GM18868 (cell line): ENCODE results near the gene PHTF2.
"Not testable (repeated sequence)": the region's sequence is repeated elsewhere in the genome, so short reads cannot be mapped to it uniquely, and the experiment has no call there.

Experiments
- ATAC-seq: cut with Tn5 transposase; IDR thresholded peaks from one replicate; pipeline ENCODE4 v1.9.1; 2021; ENCODE audit warnings: mild to moderate bottlenecking, moderate library complexity; ENCODE audit not compliant: unreplicated experiment

Gene PHTF2

GRCh38 chr7:77873416-77874327 is 75.1 kb downstream of the PHTF2 start:
- ATAC-seq, result not testable (repeated sequence)

- ATAC-seq, result no peak
Observed at GRCh38 chr7:77877791-77878190, 79.2 kb downstream of the PHTF2 start.

- ATAC-seq, result no peak
Observed at GRCh38 chr7:77878500-77878899, 79.9 kb downstream of the PHTF2 start.

GRCh38 chr7:77879272-77879671 is 80.7 kb downstream of the PHTF2 start:
- ATAC-seq, result no peak

- no peak for ATAC-seq
Observed at GRCh38 chr7:77881871-77882270, 83.3 kb downstream of the PHTF2 start.

GRCh38 chr7:77885155-77885554 is 86.6 kb downstream of the PHTF2 start:
- no peak for ATAC-seq

- peak; percentile 47 for ATAC-seq
Observed at GRCh38 chr7:77887567-77887966, 89.0 kb downstream of the PHTF2 start.

GRCh38 chr7:77888998-77889397 is 90.4 kb downstream of the PHTF2 start:
- no peak for ATAC-seq

GRCh38 chr7:77893813-77894212 is 95.2 kb downstream of the PHTF2 start:
- no peak for ATAC-seq

- ATAC-seq, result no peak
Observed at GRCh38 chr7:77894574-77895091, 96.1 kb downstream of the PHTF2 start.

- ATAC-seq, result no peak
Observed at GRCh38 chr7:77895905-77896304, 97.3 kb downstream of the PHTF2 start.

GRCh38 chr7:77897004-77897547 is 98.5 kb downstream of the PHTF2 start:
- ATAC-seq, result peak; percentile 49

- ATAC-seq, result no peak
Observed at GRCh38 chr7:77899516-77899915, 100.9 kb downstream of the PHTF2 start.

- peak; percentile 25 for ATAC-seq
Observed at GRCh38 chr7:77903597-77903996, 105.0 kb downstream of the PHTF2 start.

GRCh38 chr7:77904252-77904651 is 105.7 kb downstream of the PHTF2 start:
- ATAC-seq, result no peak

GRCh38 chr7:77907281-77907680 is 108.7 kb downstream of the PHTF2 start:
- ATAC-seq, result no peak

GRCh38 chr7:77908664-77909063 is 110.1 kb downstream of the PHTF2 start:
- no peak for ATAC-seq

GRCh38 chr7:77910124-77910523 is 111.6 kb downstream of the PHTF2 start:
- ATAC-seq, result no peak

- no peak for ATAC-seq
Observed at GRCh38 chr7:77912293-77912692, 113.7 kb downstream of the PHTF2 start.

GRCh38 chr7:77913977-77914607 is 115.5 kb downstream of the PHTF2 start:
- ATAC-seq, result no peak

- peak; percentile 43 for ATAC-seq
Observed at GRCh38 chr7:77917500-77918262, 119.1 kb downstream of the PHTF2 start.
